ENCODE data around the gene RANBP3L. TPM values are rescaled to one million over a fixed set of nuclear protein-coding genes. Genes with fewer than 3 reads are reported as not detected.

The RANBP3L gene
- total and polyA plus RNA-seq, 5 donors from 2014 or later = not detected

DNA sequence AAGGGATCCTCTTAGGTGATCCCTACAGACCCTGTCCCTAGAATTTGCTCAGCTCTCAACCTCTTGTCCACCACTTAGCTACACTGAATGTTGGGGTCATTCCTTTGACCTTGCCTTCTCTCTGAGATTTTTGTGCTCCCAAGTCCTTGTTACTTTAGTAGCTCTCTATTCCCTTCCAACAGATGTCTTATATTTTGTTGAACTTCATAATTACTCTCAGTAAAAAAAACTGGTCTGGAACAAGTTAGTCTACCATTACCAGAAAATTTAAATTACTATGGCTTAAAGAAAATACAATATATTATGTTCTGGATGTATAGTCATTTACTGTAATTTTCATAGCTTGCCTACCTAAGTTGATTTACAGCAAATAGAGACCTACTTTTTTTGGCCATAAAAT is 23.5 kb upstream of the RANBP3L start:
- no peaks in the 10 kb centered on the region for H3K36me3 ChIP-seq (ENCODE audit: control insufficient read depth, insufficient read depth, low read length)
- Mint-ChIP-seq H3K36me3 (no peaks in the 10 kb centered on the region), H3K27ac (no peak overlapping the region), H3K9me3 (peaks cover 0 to 3% (median 0%) of the 10 kb centered on the region in 7 donors), H3K4me3 (no peak overlapping the region), H3K4me1 (no peaks in the 10 kb centered on the region), H3K27me3 (peaks cover 4% of the 10 kb centered on the region)
- no peaks in the 10 kb centered on the region for H3K9me3 ChIP-seq (ENCODE audit: control insufficient read depth in 2 of 2, low read length in 2 of 2)
- DNase-seq (no peak), ATAC-seq (ENCODE audit: low read depth in 2 of 2) (no peak)
- H3K4me1 ChIP-seq (ENCODE audit: control insufficient read depth, insufficient read depth, low read length, poor library complexity, severe bottlenecking) = no peaks in the 10 kb centered on the region
- H3K27ac ChIP-seq (ENCODE audit: insufficient read depth, low read length, poor library complexity, severe bottlenecking) = no peak overlapping the region
- H3K4me3 ChIP-seq (ENCODE audit: low read depth, low read length) = no peak overlapping the region
- no peaks in the 10 kb centered on the region for H3K27me3 ChIP-seq (ENCODE audit: control insufficient read depth, insufficient read depth, low read length)

DNA sequence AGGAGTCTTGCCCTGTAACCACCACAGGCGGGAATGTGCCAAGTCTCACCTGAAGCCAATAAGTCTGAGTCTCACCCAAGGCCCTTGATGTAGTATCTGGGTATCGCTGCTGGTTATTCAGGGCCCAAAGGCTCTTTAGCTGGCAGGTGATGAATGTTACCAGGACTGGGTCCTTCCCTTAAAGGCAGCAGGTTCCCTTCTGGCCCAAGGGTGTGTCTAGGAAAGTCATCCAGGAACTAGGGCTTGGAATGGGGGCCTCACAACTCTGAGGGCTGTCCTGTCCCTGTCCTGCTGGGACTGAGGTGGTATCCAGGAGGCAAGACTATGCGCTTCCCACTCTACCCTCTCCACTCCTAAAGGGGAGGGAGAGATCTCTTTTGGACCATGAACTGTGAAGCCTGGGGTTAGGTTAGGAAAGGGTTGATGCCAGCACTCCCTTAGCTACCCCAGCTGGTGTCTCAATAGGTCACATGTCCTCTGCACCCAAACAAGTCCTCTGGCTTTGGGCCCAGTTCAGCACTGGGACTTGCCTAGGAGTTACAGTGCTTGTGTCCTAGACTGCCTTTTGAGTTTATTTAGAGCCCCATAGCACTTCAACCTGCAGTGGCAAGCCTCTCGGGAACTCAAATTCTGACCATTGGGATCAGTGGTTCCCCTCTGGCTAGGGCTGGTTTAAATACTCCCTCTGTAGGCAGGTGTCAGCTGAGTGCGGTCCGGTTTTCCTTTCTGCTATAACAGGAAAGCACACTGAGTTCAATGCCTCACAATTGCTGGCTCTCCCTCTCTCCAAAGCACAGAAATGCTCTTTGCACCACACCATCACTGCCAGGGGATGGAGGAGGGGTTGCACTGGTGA is 22.5 kb upstream of the RANBP3L start:
- Histone ChIP-seq H3K4me3 (ENCODE audit: low read depth, low read length) (no peak overlapping the region), H3K36me3 (ENCODE audit: control insufficient read depth, insufficient read depth, low read length) (no peaks in the 10 kb centered on the region), H3K4me1 (ENCODE audit: control insufficient read depth, insufficient read depth, low read length, poor library complexity, severe bottlenecking) (no peaks in the 10 kb centered on the region), H3K9me3 (ENCODE audit: control insufficient read depth in 2 of 2, low read length in 2 of 2) (no peaks in the 10 kb centered on the region), H3K27ac (ENCODE audit: insufficient read depth, low read length, poor library complexity, severe bottlenecking) (no peak overlapping the region), H3K27me3 (ENCODE audit: control insufficient read depth, insufficient read depth, low read length) (no peaks in the 10 kb centered on the region)
- H3K4me3 Mint-ChIP-seq = no peak overlapping the region
- no peak overlapping the region for H3K27ac Mint-ChIP-seq
- H3K9me3 Mint-ChIP-seq = peaks cover 0 to 3% (median 0%) of the 10 kb centered on the region in 7 donors
- H3K4me1 Mint-ChIP-seq = no peaks in the 10 kb centered on the region
- DNase-seq (no peak), ATAC-seq (ENCODE audit: low read depth in 2 of 2) (no peak)
- H3K27me3 Mint-ChIP-seq = peaks cover 13% of the 10 kb centered on the region
- H3K36me3 Mint-ChIP-seq = no peaks in the 10 kb centered on the region

DNA sequence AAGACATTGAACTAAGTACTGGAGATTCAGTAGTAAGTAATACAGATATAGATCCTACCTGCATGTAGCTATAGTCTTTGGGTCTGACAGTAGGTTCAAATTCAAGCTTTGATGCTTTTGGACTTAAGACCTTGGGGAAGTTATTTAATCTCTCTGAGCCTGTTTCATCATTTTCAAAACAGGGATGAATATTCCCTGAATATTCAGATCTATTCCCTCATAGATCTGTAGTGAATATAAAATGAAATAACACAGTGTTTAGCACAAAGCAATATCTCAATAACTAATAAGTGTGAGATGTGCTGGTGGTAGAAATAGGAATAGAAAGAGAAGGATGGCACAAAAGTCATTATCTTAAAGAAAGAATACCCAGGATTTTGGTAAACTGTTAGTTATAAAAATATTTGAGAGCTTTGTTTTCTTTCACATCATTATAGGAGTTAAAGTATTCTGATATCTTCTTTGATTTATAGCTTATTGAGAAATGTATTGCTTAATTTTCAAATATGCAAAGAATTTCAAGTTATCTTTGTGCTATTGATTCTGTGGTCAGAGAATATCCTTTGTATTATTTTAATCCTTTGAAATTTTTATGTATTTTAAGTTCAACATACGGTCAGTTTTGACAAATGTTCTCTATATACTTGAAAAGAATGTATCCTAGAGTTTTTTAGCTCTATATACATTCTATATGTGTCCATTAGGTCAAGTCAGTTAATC is 11.4 kb upstream of the RANBP3L start:
- no peak overlapping the region for H3K27ac Mint-ChIP-seq
- H3K4me3 ChIP-seq (ENCODE audit: low read depth, low read length) = no peak overlapping the region
- no peak overlapping the region for H3K4me3 Mint-ChIP-seq
- H3K27ac ChIP-seq (ENCODE audit: insufficient read depth, low read length, poor library complexity, severe bottlenecking) = no peak overlapping the region
- ATAC-seq (ENCODE audit: low read depth in 2 of 2) (no peak), DNase-seq (no peak)
- H3K4me1 ChIP-seq (ENCODE audit: control insufficient read depth, insufficient read depth, low read length, poor library complexity, severe bottlenecking) = no peaks in the 10 kb centered on the region
- H3K36me3 Mint-ChIP-seq = no peaks in the 10 kb centered on the region
- no peaks in the 10 kb centered on the region for H3K9me3 ChIP-seq (ENCODE audit: control insufficient read depth in 2 of 2, low read length in 2 of 2)
- no peaks in the 10 kb centered on the region for H3K4me1 Mint-ChIP-seq
- H3K9me3 Mint-ChIP-seq = peaks cover 0 to 3% (median 0%) of the 10 kb centered on the region in 7 donors
- H3K27me3 Mint-ChIP-seq = peaks cover 33% of the 10 kb centered on the region
- H3K36me3 ChIP-seq (ENCODE audit: control insufficient read depth, insufficient read depth, low read length) = no peaks in the 10 kb centered on the region
- H3K27me3 ChIP-seq (ENCODE audit: control insufficient read depth, insufficient read depth, low read length) = peaks cover 7% of the 10 kb centered on the region

DNA sequence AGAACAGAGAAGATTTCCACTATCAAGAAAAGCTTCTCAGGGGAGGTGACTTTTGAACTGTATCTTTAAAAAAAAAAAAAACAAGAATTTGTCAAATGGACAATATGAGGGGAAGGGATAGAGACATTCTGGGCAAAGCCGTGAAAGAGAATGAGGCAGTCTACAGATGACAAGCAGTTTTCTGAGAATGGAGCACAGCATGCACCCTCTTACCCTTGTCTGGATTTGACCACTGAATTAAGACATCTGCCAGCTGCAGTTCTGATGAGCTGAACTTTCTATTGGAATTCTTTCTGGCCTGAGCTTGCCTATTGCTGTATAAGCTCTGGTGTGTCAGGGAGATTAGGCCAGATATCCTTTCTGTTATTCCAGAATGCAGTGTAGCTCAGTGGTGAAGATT is 10.3 kb upstream of the RANBP3L start:
- no peaks in the 10 kb centered on the region for H3K36me3 ChIP-seq (ENCODE audit: control insufficient read depth, insufficient read depth, low read length)
- no peak overlapping the region for H3K27ac Mint-ChIP-seq
- H3K4me1 Mint-ChIP-seq = no peaks in the 10 kb centered on the region
- peaks cover 8% of the 10 kb centered on the region for H3K27me3 ChIP-seq (ENCODE audit: control insufficient read depth, insufficient read depth, low read length)
- H3K27me3 Mint-ChIP-seq = peaks cover 31% of the 10 kb centered on the region
- H3K9me3 ChIP-seq (ENCODE audit: control insufficient read depth in 2 of 2, low read length in 2 of 2) = no peaks in the 10 kb centered on the region
- no peak overlapping the region for H3K27ac ChIP-seq (ENCODE audit: insufficient read depth, low read length, poor library complexity, severe bottlenecking)
- H3K9me3 Mint-ChIP-seq = peaks cover 0 to 3% (median 0%) of the 10 kb centered on the region in 7 donors
- no peaks in the 10 kb centered on the region for H3K4me1 ChIP-seq (ENCODE audit: control insufficient read depth, insufficient read depth, low read length, poor library complexity, severe bottlenecking)
- ATAC-seq (ENCODE audit: low read depth in 2 of 2) (no peak), DNase-seq (no peak)
- no peak overlapping the region for H3K4me3 Mint-ChIP-seq
- no peaks in the 10 kb centered on the region for H3K36me3 Mint-ChIP-seq
- no peak overlapping the region for H3K4me3 ChIP-seq (ENCODE audit: low read depth, low read length)

GRCh38 chr5:36310138-36310537 is 8.4 kb upstream of the RANBP3L start:
- H3K4me1 ChIP-seq (ENCODE audit: control insufficient read depth, insufficient read depth, low read length, poor library complexity, severe bottlenecking) = no peaks in the 10 kb centered on the region
- no peaks in the 10 kb centered on the region for H3K9me3 ChIP-seq (ENCODE audit: control insufficient read depth in 2 of 2, low read length in 2 of 2)
- DNase-seq = no peak
- H3K36me3 ChIP-seq (ENCODE audit: control insufficient read depth, insufficient read depth, low read length) = no peaks in the 10 kb centered on the region
- Mint-ChIP-seq H3K9me3 (peaks cover 0 to 3% (median 0%) of the 10 kb centered on the region in 7 donors), H3K27me3 (peaks cover 25% of the 10 kb centered on the region), H3K27ac (no peak overlapping the region), H3K4me3 (no peak overlapping the region), H3K4me1 (peaks cover 0 to 3% (median 0%) of the 10 kb centered on the region in 4 donors), H3K36me3 (no peaks in the 10 kb centered on the region)
- peaks cover 12% of the 10 kb centered on the region for H3K27me3 ChIP-seq (ENCODE audit: control insufficient read depth, insufficient read depth, low read length)
- no peak for ATAC-seq (ENCODE audit: low read depth in 2 of 2)
- no peak overlapping the region for H3K4me3 ChIP-seq (ENCODE audit: low read depth, low read length)
- no peak overlapping the region for H3K27ac ChIP-seq (ENCODE audit: insufficient read depth, low read length, poor library complexity, severe bottlenecking)

DNA sequence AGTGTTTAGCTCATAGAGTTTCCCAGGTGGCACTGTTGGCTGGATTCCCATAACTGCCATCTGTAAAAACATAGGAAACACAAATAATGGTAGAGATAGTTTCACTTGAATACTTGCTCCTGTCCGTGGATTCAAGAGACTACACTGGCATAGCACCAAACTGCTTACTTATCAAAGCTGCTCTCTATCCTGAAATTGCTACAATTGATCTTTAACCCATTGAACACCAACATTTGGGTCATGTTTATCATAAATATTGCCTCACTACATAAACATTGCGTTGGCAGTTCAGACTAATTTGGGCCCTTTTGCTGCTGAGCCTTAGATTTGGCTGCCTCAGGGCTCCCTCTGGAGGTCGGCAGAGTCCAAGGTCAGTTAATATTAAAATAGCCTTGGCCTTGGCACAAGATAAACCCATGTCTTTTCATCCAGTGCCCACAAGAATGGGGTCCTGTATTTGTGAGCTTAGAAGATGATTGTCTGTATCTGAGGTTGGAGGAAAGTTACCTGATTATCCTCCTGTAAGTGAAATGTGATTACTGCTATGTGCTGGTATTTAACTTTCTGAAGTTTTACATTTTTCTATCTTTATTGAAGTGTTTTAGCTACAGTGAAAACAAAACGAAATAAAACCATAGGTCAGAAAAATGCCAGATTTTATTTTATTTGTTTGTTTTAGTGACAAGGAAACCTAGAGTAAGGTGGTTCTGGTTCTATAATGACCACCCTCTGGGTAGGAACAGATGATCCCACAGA is 4.0 kb upstream of the RANBP3L start:
- ATAC-seq (ENCODE audit: low read depth in 2 of 2) = no peak
- no peak overlapping the region for H3K4me3 Mint-ChIP-seq
- H3K27ac Mint-ChIP-seq = no peak overlapping the region
- H3K9me3 ChIP-seq (ENCODE audit: control insufficient read depth in 2 of 2, low read length in 2 of 2) = no peaks in the 10 kb centered on the region
- H3K4me1 Mint-ChIP-seq = peaks cover 0 to 5% (median 1%) of the 10 kb centered on the region in 4 donors
- DNase-seq = peak in 2 of 3 donors; percentile 3 to 26
- H3K27me3 Mint-ChIP-seq = peaks cover 19% of the 10 kb centered on the region
- no peak overlapping the region for H3K27ac ChIP-seq (ENCODE audit: insufficient read depth, low read length, poor library complexity, severe bottlenecking)
- no peaks in the 10 kb centered on the region for H3K9me3 Mint-ChIP-seq
- no peak overlapping the region for H3K4me3 ChIP-seq (ENCODE audit: low read depth, low read length)
- no peaks in the 10 kb centered on the region for H3K4me1 ChIP-seq (ENCODE audit: control insufficient read depth, insufficient read depth, low read length, poor library complexity, severe bottlenecking)
- H3K36me3 Mint-ChIP-seq = no peaks in the 10 kb centered on the region
- no peaks in the 10 kb centered on the region for H3K36me3 ChIP-seq (ENCODE audit: control insufficient read depth, insufficient read depth, low read length)
- peaks cover 17% of the 10 kb centered on the region for H3K27me3 ChIP-seq (ENCODE audit: control insufficient read depth, insufficient read depth, low read length)

DNA sequence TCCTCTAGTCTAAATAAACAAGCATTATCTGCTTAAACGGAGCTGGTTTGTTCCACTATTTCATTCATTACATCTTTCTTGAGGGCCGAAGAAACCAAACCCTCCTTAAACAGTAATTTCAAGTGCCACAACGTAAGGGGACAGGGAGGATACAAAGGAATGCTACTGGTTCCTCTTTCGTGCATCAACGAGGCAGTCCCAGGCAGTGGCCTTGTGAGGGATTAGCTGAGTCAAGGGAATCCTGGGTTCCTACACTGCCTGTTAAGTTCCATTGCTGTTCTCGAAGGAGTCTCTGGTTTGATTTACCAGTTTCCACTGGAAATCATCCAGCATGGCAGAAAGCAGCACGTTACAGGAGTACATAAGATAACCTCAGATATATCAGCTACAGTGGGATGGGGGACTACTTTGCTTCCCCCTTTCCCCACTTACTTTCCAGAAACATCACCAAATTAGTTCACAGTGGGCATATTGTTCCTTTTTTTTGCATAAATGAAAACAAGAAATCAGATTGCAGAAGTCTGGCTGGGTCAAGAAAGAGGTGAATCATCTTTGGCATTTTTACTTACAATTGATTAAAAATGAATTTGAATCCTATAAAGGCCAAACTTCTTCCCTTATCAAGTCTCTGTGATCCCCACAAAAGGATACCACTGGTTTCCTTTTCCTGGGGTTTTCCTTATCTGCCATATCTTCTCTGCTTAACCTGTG is 2.5 kb upstream of the RANBP3L start:
- no peak for ATAC-seq (ENCODE audit: low read depth in 2 of 2)
- peaks cover 25% of the 10 kb centered on the region for H3K27me3 Mint-ChIP-seq
- H3K27ac Mint-ChIP-seq = no peak overlapping the region
- no peaks in the 10 kb centered on the region for H3K36me3 ChIP-seq (ENCODE audit: control insufficient read depth, insufficient read depth, low read length)
- no peak overlapping the region for H3K4me3 Mint-ChIP-seq
- no peak overlapping the region for H3K27ac ChIP-seq (ENCODE audit: insufficient read depth, low read length, poor library complexity, severe bottlenecking)
- H3K4me3 ChIP-seq (ENCODE audit: low read depth, low read length) = no peak overlapping the region
- peaks cover 0 to 1% (median 0%) of the 10 kb centered on the region in 7 donors for H3K9me3 Mint-ChIP-seq
- no peak for DNase-seq
- no peaks in the 10 kb centered on the region for H3K9me3 ChIP-seq (ENCODE audit: control insufficient read depth in 2 of 2, low read length in 2 of 2)
- H3K36me3 Mint-ChIP-seq = no peaks in the 10 kb centered on the region
- H3K4me1 ChIP-seq (ENCODE audit: control insufficient read depth, insufficient read depth, low read length, poor library complexity, severe bottlenecking) = no peaks in the 10 kb centered on the region
- H3K27me3 ChIP-seq (ENCODE audit: control insufficient read depth, insufficient read depth, low read length) = peaks cover 19% of the 10 kb centered on the region
- peaks cover 0 to 5% (median 1%) of the 10 kb centered on the region in 4 donors for H3K4me1 Mint-ChIP-seq

All from CD4-positive, CD25-positive, alpha-beta regulatory T cell (primary cell).